HCT116 (cell line): ENCODE data around the gene PDHB.

ENCODE experiments used
- EZH2 ChIP-seq: fragments of 200-600 bp; sonication (generic); IDR thresholded peaks from 2 replicates; pipeline ENCODE4 v1.6.1; 2017; ENCODE audit warnings: antibody characterized with exemption, mixed run types
- EZH2phosphoT487 ChIP-seq: fragments of 200-600 bp; IDR thresholded peaks from 2 replicates; pipeline ENCODE4 v1.6.1; 2018; ENCODE audit warnings: antibody characterized with exemption, borderline replicate concordance

DNA sequence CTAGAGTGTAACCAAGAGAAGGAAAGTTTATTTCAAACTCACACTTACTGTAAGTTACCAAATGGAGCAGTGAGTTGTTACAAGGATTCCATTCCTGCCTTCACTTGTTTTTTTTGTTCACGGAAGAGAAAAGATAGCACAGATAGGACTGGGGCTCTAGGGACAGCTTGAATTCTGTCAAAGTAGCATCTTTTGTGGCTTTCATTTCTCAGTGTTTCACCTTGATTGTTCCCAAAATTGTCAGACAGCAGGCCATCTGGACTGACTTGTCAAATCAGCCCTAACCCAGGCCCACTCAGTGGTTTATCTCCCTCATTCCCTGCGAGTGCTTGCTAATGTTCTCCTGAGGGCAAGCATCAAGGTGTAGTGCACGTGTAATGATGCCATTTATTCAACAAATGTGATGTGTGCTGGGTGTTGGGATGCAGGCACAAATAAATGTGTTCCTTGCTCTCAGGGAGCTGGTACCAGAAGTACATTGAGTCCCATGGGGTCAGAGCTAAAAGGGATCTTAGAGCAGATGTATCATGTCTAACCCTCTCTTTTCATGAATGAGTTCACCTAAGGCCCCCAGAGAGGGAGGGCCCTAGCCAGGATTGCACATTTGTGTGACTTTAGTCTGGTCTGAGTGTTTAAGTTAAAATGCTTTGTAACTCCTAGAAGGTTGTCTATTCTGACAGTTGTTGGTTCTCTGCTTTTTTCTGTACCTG, 49.1 kb downstream of the PDHB start:
- no peak for TF ChIP-seq EZH2phosphoT487
- TF ChIP-seq EZH2 = no peak
